ENCODE results near the gene BBS7.

Gene BBS7

DNA sequence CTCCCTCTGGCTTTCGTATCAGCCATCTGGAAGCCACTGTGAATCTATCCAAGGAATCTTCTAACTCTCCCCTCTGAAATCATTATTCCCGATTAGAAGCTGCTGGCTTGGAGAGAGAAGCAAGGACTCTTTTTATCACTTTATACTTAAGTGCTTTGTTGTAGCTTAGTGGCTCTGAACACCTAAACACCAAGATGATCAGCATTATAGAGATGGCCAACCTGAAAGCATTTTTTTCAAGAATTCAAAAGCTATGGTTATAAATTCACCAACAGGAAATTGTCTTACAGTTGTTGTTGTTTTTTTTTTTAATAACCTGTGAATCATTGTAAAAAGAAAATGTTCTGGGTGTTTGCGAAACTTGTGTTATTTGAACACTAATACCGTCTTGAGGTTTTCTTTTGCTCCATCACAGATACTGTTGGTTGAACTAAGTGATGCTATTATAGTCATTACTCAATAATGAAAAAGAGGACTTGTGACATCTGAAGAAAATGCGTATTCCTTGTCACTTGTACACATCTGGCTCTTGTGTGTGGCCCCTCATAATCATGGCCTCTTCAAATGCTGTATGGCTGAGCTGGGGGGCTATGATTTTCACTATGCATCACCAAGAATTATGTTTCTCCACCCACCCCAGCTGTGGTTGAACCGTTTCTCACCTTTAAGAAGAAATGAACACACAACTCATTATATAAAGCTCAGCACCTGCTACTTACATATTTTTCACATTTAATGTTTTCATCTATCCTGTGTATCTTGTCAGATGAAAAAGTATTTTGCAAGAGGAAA is 93.5 kb downstream of the BBS7 start:
- no peak for DNase-seq (ENCODE audit: insufficient read length, low spot score)
- no peak for FAIRE-seq
- TF ChIP-seq, protein P1, sequence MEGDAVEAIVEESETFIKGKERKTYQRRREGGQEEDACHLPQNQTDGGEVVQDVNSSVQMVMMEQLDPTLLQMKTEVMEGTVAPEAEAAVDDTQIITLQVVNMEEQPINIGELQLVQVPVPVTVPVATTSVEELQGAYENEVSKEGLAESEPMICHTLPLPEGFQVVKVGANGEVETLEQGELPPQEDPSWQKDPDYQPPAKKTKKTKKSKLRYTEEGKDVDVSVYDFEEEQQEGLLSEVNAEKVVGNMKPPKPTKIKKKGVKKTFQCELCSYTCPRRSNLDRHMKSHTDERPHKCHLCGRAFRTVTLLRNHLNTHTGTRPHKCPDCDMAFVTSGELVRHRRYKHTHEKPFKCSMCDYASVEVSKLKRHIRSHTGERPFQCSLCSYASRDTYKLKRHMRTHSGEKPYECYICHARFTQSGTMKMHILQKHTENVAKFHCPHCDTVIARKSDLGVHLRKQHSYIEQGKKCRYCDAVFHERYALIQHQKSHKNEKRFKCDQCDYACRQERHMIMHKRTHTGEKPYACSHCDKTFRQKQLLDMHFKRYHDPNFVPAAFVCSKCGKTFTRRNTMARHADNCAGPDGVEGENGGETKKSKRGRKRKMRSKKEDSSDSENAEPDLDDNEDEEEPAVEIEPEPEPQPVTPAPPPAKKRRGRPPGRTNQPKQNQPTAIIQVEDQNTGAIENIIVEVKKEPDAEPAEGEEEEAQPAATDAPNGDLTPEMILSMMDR (IDR thresholded peaks at IDR 0.05; ENCODE audit: insufficient read depth, missing control alignments) = no peak

All from D721Med (cell line).